Progenitor cell of endocrine pancreas (in vitro differentiated cells): ENCODE results near the gene GABBR2. TPM values are rescaled to one million over a fixed set of nuclear protein-coding genes. Genes with fewer than 3 reads are reported as not detected.

Experiments
- DNase-seq: peaks from one replicate; pipeline ENCODE4 v3.0.0; 2021; ENCODE audit warnings: low spot score; ENCODE audit not compliant: unreplicated experiment
- H3K27ac Mint-ChIP-seq: 2 replicates; pipeline ENCODE4 v1.8.0; 2021; ENCODE audit warnings: mild to moderate bottlenecking, moderate library complexity, mixed read lengths
- H3K27me3 Mint-ChIP-seq: 2 replicates; pipeline ENCODE4 v1.8.0; 2021; ENCODE audit warnings: mixed read lengths
- H3K36me3 Mint-ChIP-seq: 2 replicates; pipeline ENCODE4 v1.8.0; 2022; ENCODE audit warnings: mixed read lengths; ENCODE audit not compliant: insufficient read depth
- H3K4me1 Mint-ChIP-seq: 2 replicates; pipeline ENCODE4 v1.8.0; 2021; ENCODE audit warnings: low read depth, mixed read lengths
- H3K4me3 Mint-ChIP-seq: 2 replicates; pipeline ENCODE4 v1.8.0; 2021; ENCODE audit warnings: low read depth, mild to moderate bottlenecking, moderate library complexity, mixed read lengths
- H3K9me3 Mint-ChIP-seq: 2 replicates; pipeline ENCODE4 v1.8.0; 2021; ENCODE audit warnings: low read depth, mixed read lengths
- total RNA-seq: library from RNA; stranded (reverse); gene quantifications from 2 replicates; pipeline ENCODE4 v1.2.1, GENCODE V29; 2021
- TF ChIP-seq, protein P1 (sequence below): fragments of 200-600 bp; sonication (generic); IDR thresholded peaks from one replicate; pipeline ENCODE4 v1.5.0; 2021; ENCODE audit warnings: antibody characterized with exemption, mild to moderate bottlenecking; ENCODE audit not compliant: unreplicated experiment

GABBR2 gene
- total RNA-seq, 1 donor from 2014 or later: 0.84 TPM

DNA sequence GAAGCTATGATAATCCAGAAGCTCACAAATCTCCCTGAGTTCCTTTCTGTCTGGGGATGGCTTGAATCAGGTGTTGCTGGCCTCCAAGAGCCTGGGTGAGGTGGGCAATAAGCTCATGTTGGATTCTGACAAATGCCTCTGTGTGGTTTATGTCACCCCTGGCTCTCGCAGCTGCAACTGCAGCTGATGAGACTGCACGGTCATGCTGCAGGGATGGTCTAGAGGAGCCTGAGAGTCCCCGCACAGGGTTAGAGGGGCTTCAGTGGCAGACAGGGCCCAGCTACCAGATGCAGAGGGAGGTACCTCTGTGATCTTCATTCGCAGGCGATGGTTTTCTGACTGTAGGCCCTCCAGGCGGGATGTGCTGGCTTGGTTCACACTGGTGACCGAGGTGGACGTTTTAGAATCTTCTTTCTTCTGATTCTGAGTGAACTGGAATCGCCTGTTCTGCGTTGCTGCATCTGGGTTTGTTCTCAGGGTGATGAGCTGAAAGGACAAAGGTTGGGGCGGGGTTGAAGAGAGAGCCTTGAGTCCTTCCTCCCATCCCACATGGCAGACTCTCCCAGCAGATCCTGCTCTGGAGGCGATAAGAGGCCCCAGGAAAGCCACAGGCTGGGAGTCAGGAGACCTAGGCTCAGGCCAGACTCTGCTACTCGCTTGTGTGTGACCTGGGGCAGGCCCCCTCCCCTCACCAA lies 405.6 kb downstream of the GABBR2 start:
- H3K4me1 Mint-ChIP-seq: no peaks in the 10 kb centered on the region
- DNase-seq: no peak
- H3K36me3 Mint-ChIP-seq: no peaks in the 10 kb centered on the region
- H3K27ac Mint-ChIP-seq: no peak overlapping the region
- H3K27me3 Mint-ChIP-seq: peaks cover 8% of the 10 kb centered on the region
- no peak overlapping the region for H3K4me3 Mint-ChIP-seq
- H3K9me3 Mint-ChIP-seq: no peaks in the 10 kb centered on the region
- TF ChIP-seq, protein P1, sequence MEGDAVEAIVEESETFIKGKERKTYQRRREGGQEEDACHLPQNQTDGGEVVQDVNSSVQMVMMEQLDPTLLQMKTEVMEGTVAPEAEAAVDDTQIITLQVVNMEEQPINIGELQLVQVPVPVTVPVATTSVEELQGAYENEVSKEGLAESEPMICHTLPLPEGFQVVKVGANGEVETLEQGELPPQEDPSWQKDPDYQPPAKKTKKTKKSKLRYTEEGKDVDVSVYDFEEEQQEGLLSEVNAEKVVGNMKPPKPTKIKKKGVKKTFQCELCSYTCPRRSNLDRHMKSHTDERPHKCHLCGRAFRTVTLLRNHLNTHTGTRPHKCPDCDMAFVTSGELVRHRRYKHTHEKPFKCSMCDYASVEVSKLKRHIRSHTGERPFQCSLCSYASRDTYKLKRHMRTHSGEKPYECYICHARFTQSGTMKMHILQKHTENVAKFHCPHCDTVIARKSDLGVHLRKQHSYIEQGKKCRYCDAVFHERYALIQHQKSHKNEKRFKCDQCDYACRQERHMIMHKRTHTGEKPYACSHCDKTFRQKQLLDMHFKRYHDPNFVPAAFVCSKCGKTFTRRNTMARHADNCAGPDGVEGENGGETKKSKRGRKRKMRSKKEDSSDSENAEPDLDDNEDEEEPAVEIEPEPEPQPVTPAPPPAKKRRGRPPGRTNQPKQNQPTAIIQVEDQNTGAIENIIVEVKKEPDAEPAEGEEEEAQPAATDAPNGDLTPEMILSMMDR: no peak

DNA sequence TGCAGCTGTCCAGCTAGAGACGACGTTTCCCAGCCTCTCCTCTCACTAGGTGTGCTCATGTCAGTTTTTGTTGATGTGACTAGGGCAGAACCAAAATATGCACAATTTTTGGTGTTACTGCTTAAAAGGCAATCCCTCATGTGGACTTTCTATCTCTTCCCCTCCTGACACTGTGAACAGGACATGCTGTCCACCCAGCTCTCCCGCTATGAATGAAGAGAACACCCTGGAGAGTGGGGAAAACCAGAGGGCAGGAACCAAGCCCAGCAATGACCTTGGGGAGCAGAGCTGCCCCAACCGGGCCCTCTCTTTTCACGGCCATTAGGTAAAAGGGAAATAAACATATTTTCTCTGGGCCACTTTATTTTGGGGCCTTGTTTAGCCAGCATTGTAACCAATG lies 406.6 kb downstream of the GABBR2 start:
- H3K27me3 Mint-ChIP-seq: peaks cover 8% of the 10 kb centered on the region
- H3K4me1 Mint-ChIP-seq: no peaks in the 10 kb centered on the region
- no peak for DNase-seq
- H3K27ac Mint-ChIP-seq: no peak overlapping the region
- TF ChIP-seq, protein P1: no peak
- H3K4me3 Mint-ChIP-seq: no peak overlapping the region
- no peaks in the 10 kb centered on the region for H3K9me3 Mint-ChIP-seq
- no peaks in the 10 kb centered on the region for H3K36me3 Mint-ChIP-seq

DNA sequence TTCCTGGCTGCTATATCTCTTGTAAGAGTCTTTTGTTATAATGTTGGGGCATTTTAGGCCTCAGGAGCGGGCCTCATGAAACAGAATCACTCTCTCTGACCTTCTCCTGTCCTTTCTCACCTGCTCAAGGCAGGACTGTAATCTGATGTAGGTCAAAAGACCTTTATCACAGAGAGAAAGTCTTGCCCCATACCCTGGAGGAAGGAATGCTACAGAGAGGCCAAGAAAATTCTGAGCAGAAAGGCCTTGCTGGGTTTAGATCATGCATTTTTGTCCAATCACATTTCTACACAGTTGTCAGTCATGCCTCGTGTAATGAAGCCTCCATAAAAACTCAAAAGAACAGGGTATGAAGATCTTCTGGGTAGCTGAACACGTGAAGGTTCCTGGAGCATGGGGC lies 408.1 kb downstream of the GABBR2 start:
- Mint-ChIP-seq H3K4me1 (no peaks in the 10 kb centered on the region), H3K36me3 (no peaks in the 10 kb centered on the region), H3K4me3 (no peak overlapping the region), H3K27me3 (peaks cover 8% of the 10 kb centered on the region), H3K9me3 (no peaks in the 10 kb centered on the region), H3K27ac (no peak overlapping the region)
- TF ChIP-seq, protein P1: no peak
- DNase-seq: no peak

DNA sequence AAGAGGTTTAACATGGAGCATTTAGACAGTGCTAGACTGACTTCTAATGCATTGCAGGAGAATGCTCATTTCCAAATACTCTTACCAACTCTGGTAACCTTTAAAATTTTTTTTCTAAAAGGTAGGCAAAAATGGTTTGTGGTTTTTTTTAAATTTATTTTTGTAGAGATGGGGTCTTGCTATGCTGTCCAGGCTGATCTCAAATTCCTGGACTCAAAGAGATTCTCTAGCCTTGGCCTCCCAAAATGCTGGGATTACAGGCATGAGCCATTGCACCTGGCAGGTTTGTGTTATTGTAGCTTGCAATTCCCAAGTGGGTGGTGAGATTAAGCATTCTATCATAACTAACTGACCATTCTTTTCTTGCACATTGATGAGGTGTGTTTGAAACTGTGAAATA lies 410.3 kb downstream of the GABBR2 start:
- DNase-seq: no peak
- Mint-ChIP-seq H3K27ac (no peak overlapping the region), H3K9me3 (no peaks in the 10 kb centered on the region), H3K27me3 (peaks cover 8% of the 10 kb centered on the region), H3K36me3 (no peaks in the 10 kb centered on the region), H3K4me1 (no peaks in the 10 kb centered on the region), H3K4me3 (no peak overlapping the region)
- TF ChIP-seq, protein P1: no peak

DNA sequence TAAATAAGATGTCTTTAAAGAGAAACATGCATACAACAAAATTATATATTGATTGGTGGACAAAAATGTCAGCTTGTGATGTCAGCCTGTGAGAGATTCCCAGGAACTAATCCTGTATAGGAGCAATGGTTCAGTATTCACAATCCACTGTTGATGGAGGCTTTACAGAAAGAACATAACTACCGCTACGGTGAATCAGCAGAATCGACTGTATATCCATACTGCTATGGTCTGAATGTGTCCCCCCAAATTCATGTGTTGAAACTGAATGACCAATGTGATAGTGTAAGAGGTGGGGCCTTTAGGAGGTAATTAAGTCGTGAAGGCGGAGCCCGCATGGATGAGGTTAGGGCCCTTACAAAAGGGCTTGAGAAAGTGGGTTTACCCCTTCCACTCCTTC lies 412.9 kb downstream of the GABBR2 start:
- TF ChIP-seq, protein P1: no peak
- Mint-ChIP-seq H3K36me3 (no peaks in the 10 kb centered on the region), H3K4me3 (no peak overlapping the region), H3K4me1 (no peaks in the 10 kb centered on the region), H3K27ac (no peak overlapping the region), H3K27me3 (peaks cover 7% of the 10 kb centered on the region), H3K9me3 (no peaks in the 10 kb centered on the region)
- no peak for DNase-seq
